Prostate gland (tissue), 2 donors: ENCODE results near the gene HAL.

Experiments
- POLR2A ChIP-seq: fragments of 450-650 bp; IDR thresholded peaks from one replicate; pipeline ENCODE4 v1.6.1; 2016; ENCODE audit warnings: antibody characterized with exemption, mild to moderate bottlenecking
- POLR2AphosphoS5 ChIP-seq: sonication (generic); formaldehyde crosslinking; IDR thresholded peaks from one replicate; pipeline ENCODE4 v1.6.1; 2017; ENCODE audit warnings: antibody characterized with exemption
- TF ChIP-seq, protein P1 (sequence below), 4 experiments: fragments of 200-600 bp in 2 of 4; fragments of 450-650 bp in 2 of 4; sonication (generic) in 2 of 4; IDR thresholded peaks; 1 replicate in 3 of 4; 2 replicates in 1 of 4; pipeline ENCODE4 v1.5.1; 2016 to 2019; ENCODE audit warnings: antibody characterized with exemption in 4 of 4, mild to moderate bottlenecking in 2 of 4, moderate library complexity in 2 of 4

DNA sequence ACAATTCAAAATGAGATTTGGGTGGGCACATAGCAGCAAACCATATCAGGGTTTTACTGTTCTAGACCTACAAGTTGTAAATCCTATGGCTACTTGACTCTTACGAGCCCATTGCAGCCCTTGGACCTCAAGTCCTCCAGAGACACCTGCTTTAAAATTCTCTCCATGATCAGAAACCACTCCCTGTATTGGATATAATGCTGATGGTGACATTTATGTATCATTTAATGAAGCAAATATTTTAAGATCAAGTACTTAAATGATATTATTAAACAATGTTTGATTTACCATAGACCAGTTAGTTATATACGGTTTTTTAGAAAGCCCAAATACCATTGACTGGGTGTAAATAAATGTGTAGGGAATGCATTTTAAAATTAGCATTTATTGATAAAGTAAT is 28.8 kb downstream of the HAL start:
- TF ChIP-seq POLR2A (no peak), POLR2AphosphoS5 (no peak)
- TF ChIP-seq, protein P1, sequence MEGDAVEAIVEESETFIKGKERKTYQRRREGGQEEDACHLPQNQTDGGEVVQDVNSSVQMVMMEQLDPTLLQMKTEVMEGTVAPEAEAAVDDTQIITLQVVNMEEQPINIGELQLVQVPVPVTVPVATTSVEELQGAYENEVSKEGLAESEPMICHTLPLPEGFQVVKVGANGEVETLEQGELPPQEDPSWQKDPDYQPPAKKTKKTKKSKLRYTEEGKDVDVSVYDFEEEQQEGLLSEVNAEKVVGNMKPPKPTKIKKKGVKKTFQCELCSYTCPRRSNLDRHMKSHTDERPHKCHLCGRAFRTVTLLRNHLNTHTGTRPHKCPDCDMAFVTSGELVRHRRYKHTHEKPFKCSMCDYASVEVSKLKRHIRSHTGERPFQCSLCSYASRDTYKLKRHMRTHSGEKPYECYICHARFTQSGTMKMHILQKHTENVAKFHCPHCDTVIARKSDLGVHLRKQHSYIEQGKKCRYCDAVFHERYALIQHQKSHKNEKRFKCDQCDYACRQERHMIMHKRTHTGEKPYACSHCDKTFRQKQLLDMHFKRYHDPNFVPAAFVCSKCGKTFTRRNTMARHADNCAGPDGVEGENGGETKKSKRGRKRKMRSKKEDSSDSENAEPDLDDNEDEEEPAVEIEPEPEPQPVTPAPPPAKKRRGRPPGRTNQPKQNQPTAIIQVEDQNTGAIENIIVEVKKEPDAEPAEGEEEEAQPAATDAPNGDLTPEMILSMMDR (IDR thresholded peaks at IDR 0.05): no peak
